AG04450 (cell line): ENCODE measurements around the gene LINC00632. TPM values are rescaled to one million over a fixed set of nuclear protein-coding genes. Genes with fewer than 3 reads are reported as not detected.

Experiments
- CTCF ChIA-PET: fragments of 300-600, 350-600 bp; formaldehyde crosslinking; extraction: SDS; loops from one replicate; lab custom pipeline; 2022; ENCODE audit warnings: antibody characterized with exemption, inconsistent platforms; lab: Charles Lee
- POLR2A ChIA-PET: fragments of 350-600 bp; formaldehyde crosslinking; extraction: SDS; loops from one replicate; lab custom pipeline; 2021; ENCODE audit warnings: antibody characterized with exemption, inconsistent platforms; lab: Yijun Ruan, JAX
- DNase-seq: peaks from one replicate; pipeline ENCODE4 v3.0.0-alpha.2; 2011; ENCODE audit warnings: low read depth, low spot score
- H3K27ac ChIP-seq: one replicate; pipeline ENCODE4 v1.5.1; 2012; ENCODE audit warnings: low read depth, low read length, control low read depth
- H3K27me3 ChIP-seq: one replicate; pipeline ENCODE4 v1.6.0; 2012; ENCODE audit warnings: low read length; ENCODE audit not compliant: control insufficient read depth, insufficient read depth
- H3K4me3 ChIP-seq: 2 replicates; pipeline ENCODE4 v1.5.1; 2011; ENCODE audit warnings: mild to moderate bottlenecking, low read depth, low read length, control low read depth
- H3K9me3 ChIP-seq: 2 replicates; pipeline ENCODE4 v1.5.1; 2012; ENCODE audit warnings: low read length; ENCODE audit not compliant: control insufficient read depth, insufficient read depth
- polyA plus RNA-seq: library from polyadenylated mRNA; depleted of rRNA; stranded (reverse); fragments of >200 nt; gene quantifications from 2 replicates; pipeline ENCODE4 v1.2.3, GENCODE V29; 2011
- TF ChIP-seq, protein P1 (sequence below): IDR thresholded peaks from 2 replicates; pipeline ENCODE4 v1.5.1; 2011; ENCODE audit warnings: low read depth, low read length, control low read depth, inconsistent platforms

Gene LINC00632
- polyA plus RNA-seq, 1 experiment, result 69.9 TPM

DNA sequence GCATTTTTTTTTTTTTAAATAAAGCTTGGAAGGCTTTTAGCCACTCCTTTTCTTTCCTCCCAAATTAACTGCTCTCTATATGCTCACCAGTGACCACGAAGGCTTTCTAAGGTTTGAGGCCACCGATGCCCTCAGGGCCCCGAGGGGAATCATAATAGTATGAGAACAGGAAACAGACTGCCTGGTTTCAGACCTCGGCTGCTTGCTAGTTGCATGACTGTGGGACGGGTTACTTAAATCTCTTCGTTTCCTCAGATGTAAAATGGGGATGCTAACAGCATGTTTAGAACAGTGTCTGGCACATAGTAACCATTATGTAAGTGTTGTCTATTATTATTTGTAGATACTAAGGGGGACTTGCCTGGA, 3.6 kb downstream of the LINC00632 start:
- Histone ChIP-seq H3K9me3 (no peaks in the 10 kb centered on the region), H3K27ac (no peak overlapping the region), H3K27me3 (no peaks in the 10 kb centered on the region), H3K4me3 (no peak overlapping the region; the same call in 1 of the 2 replicates)
- TF ChIP-seq, protein P1, sequence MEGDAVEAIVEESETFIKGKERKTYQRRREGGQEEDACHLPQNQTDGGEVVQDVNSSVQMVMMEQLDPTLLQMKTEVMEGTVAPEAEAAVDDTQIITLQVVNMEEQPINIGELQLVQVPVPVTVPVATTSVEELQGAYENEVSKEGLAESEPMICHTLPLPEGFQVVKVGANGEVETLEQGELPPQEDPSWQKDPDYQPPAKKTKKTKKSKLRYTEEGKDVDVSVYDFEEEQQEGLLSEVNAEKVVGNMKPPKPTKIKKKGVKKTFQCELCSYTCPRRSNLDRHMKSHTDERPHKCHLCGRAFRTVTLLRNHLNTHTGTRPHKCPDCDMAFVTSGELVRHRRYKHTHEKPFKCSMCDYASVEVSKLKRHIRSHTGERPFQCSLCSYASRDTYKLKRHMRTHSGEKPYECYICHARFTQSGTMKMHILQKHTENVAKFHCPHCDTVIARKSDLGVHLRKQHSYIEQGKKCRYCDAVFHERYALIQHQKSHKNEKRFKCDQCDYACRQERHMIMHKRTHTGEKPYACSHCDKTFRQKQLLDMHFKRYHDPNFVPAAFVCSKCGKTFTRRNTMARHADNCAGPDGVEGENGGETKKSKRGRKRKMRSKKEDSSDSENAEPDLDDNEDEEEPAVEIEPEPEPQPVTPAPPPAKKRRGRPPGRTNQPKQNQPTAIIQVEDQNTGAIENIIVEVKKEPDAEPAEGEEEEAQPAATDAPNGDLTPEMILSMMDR, result no peak
- POLR2A ChIA-PET, result interaction anchor here (1.1 kb wide), 1 partner anchor 20 kb away, joined by 3 read pairs; no protein-coding TSS in a partner anchor
- no peak for DNase-seq
- CTCF ChIA-PET, result interaction anchor here (1.1 kb wide), 2 partner anchors 11 to 49 kb away, joined by 4 to 5 read pairs; no protein-coding TSS in a partner anchor

DNA sequence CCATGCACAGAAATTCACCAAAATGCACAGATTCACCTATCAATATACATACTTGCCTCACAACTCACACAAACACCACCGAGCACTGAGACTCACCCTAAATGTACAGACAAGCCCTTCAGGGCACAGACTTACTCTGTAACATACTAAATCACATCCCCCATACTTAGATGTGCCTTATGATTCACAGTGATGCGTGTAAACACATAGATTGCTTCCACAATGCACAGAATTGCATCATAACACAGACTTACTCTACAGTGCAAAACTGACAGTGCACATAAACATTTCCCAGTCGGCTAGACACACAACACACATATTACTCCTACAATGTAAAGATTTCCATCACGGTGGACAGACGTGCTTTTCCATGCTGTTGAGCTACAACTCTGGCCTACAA, 6.2 kb downstream of the LINC00632 start:
- no peaks in the 10 kb centered on the region for H3K9me3 ChIP-seq
- no peak overlapping the region for H3K27ac ChIP-seq
- no peak overlapping the region for H3K4me3 ChIP-seq
- ChIA-PET POLR2A (no interaction called here), CTCF (no interaction called here)
- TF ChIP-seq, protein P1, result no peak
- H3K27me3 ChIP-seq, result no peaks in the 10 kb centered on the region
- no peak for DNase-seq

DNA sequence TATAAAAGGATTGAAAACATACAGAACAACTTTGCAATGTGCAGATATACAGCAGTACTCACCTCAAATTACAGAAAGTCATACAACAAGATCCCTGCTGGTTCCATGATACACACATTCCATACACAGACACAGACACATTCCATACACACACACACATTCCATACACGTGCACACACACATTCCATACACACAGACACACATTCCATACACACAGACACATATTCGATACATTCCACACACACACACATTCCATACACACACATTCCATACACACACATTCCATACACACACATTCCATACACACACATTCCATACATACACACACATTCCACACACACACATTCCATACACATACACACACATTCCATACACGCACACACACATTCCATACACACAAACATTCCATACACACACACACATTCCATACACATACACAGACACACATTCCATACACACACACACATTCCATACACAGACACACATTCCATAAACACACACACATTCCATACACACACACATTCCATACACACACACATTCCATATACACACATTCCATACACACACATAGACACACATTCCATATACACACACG, 13.7 kb downstream of the LINC00632 start:
- H3K27me3 ChIP-seq, result no peaks in the 10 kb centered on the region
- H3K4me3 ChIP-seq, result no peak overlapping the region
- ChIA-PET POLR2A (no interaction called here), CTCF (no interaction called here)
- DNase-seq, result no peak
- TF ChIP-seq, protein P1, result no peak
- H3K27ac ChIP-seq, result no peak overlapping the region
- peaks cover 4% of the 10 kb centered on the region for H3K9me3 ChIP-seq

DNA sequence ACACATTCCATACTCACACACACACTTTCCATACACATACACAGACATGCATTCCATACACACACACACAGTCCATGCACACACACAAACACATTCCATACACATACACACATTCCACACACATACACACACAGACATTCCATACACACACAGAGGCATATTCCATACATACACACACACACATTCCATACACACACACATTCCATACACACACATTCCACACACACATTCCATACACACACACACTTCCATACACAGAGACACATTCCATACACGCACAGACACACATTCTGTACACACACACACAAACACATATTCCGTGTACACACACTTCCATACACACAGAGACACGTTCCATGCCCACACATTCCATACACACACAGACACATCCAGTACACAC, 14.8 kb downstream of the LINC00632 start:
- H3K4me3 ChIP-seq, result no peak overlapping the region
- no peak overlapping the region for H3K27ac ChIP-seq
- CTCF ChIA-PET, result no interaction called here
- TF ChIP-seq, protein P1, result no peak
- POLR2A ChIA-PET, result no interaction called here
- no peaks in the 10 kb centered on the region for H3K27me3 ChIP-seq
- peaks cover 4% of the 10 kb centered on the region for H3K9me3 ChIP-seq
- no peak for DNase-seq

DNA sequence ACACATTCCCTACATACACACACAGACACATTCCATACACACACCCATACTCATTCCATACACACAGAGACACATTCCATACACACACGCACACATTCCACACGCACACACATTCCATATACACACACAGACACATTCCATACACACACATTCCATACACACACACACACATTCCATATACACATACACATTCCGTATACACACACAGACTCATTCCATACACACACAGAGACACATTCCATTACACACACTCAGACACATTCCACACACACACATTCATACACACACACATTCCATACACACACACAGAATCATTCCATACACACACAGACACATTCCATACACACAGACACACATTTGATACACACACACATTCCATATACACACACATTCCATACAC, 15.2 kb downstream of the LINC00632 start:
- POLR2A ChIA-PET, result no interaction called here
- DNase-seq, result no peak
- Histone ChIP-seq H3K27me3 (no peaks in the 10 kb centered on the region), H3K27ac (no peak overlapping the region), H3K4me3 (no peak overlapping the region), H3K9me3 (peaks cover 4% of the 10 kb centered on the region)
- TF ChIP-seq, protein P1, result no peak
- CTCF ChIA-PET, result no interaction called here
